ENCODE results near the gene RNASEL. TPM values are rescaled to one million over a fixed set of nuclear protein-coding genes. Genes with fewer than 3 reads are reported as not detected.

RNASEL gene
- total and polyA plus RNA-seq, 2 of the 4 experiments (the other 2 are of a cell fraction) = 2.5 to 6.5 TPM

Small RNA genes within 50 kb of the gene (microRNA-seq; reads per million reads assigned to microRNA genes)
- gene RF00017 (ENCODE audit: insufficient read depth, insufficient read length) = not detected

Small RNA genes within 50 kb of the gene (small RNA-seq; reads per million reads assigned to genes)
- 0 reads per million in 5 experiments for gene RF00017

Other genes starting within 250 kb of the RNASEL start
- gene GLUL, start 197.5 kb downstream of the RNASEL start, total RNA-seq (2012; rRNA removed) = 236 and 385 TPM in 2 replicates
- 131 and 149 TPM in 2 replicates for gene GLUL, start 197.5 kb downstream of the RNASEL start, polyA plus RNA-seq (2012; rRNA removed)
- gene TEDDM1, start 188.6 kb downstream of the RNASEL start, total RNA-seq (2012; rRNA removed) = not detected in 2 replicates
- not detected in 2 replicates for gene TEDDM1, start 188.6 kb downstream of the RNASEL start, polyA plus RNA-seq (2012; rRNA removed)
- not detected in 2 replicates for gene RGSL1, start 139.1 kb downstream of the RNASEL start, total RNA-seq (2012; rRNA removed)
- not detected in 2 replicates for gene RGSL1, start 139.1 kb downstream of the RNASEL start, polyA plus RNA-seq (2012; rRNA removed)
- 0.18 and 0.28 TPM in 2 replicates for gene RGS16, start 15.1 kb upstream of the RNASEL start, total RNA-seq (2012; rRNA removed)
- 0.15 and 0.16 TPM in 2 replicates for gene RGS16, start 15.1 kb upstream of the RNASEL start, polyA plus RNA-seq (2012; rRNA removed)
- gene RGS8, start 95.3 kb upstream of the RNASEL start, total RNA-seq (2012; rRNA removed) = not detected in 2 replicates
- gene RGS8, start 95.3 kb upstream of the RNASEL start, polyA plus RNA-seq (2012; rRNA removed) = not detected in 2 replicates
- 0.36 and 0.83 TPM in 2 replicates for gene NPL, start 200.5 kb upstream of the RNASEL start, total RNA-seq (2012; rRNA removed)
- 0.63 and 0.68 TPM in 2 replicates for gene NPL, start 200.5 kb upstream of the RNASEL start, polyA plus RNA-seq (2012; rRNA removed)